WTC11 (cell line): ENCODE results near the gene SLC7A6. TPM values are rescaled to one million over a fixed set of nuclear protein-coding genes. Genes with fewer than 3 reads are reported as not detected.

Source experiments
- ATAC-seq: fragments of 200-7000 bp; cut with Tn5 transposase; 2 replicates; pipeline ENCODE4 v1.10.0; 2021; ENCODE audit warnings: mild to moderate bottlenecking, moderate library complexity
- CTCF ChIA-PET: fragments of 300-600 bp; sonication (Branson Sonifier 250); formaldehyde crosslinking; loops from one replicate; lab custom pipeline; 2021; ENCODE audit warnings: antibody characterized with exemption; lab: Charles Lee
- POLR2A ChIA-PET: fragments of 350-600 bp; sonication (Branson Sonifier 250); formaldehyde crosslinking; loops from one replicate; lab custom pipeline; 2021; ENCODE audit warnings: antibody characterized with exemption; lab: Charles Lee
- DNase-seq: peaks from one replicate; pipeline ENCODE4 v3.0.0; 2021; ENCODE audit warnings: low spot score
- H3K27ac Mint-ChIP-seq: 2 replicates; pipeline ENCODE4 v1.8.0; 2021; ENCODE audit warnings: mixed read lengths
- H3K27me3 Mint-ChIP-seq: 2 replicates; pipeline ENCODE4 v1.8.0; 2021; ENCODE audit warnings: low read depth, mild to moderate bottlenecking, moderate library complexity, mixed read lengths
- H3K36me3 Mint-ChIP-seq: 2 replicates; pipeline ENCODE4 v1.8.0; 2021; ENCODE audit warnings: mixed read lengths
- H3K4me1 Mint-ChIP-seq: 2 replicates; pipeline ENCODE4 v1.8.0; 2022; ENCODE audit warnings: mixed read lengths
- H3K4me3 Mint-ChIP-seq: 2 replicates; pipeline ENCODE4 v1.8.0; 2021; ENCODE audit warnings: mild to moderate bottlenecking, moderate library complexity, mixed read lengths
- H3K9me3 Mint-ChIP-seq: 2 replicates; pipeline ENCODE4 v1.8.0; 2021; ENCODE audit warnings: mixed read lengths
- AFF4 ChIP-seq: sonication (generic); formaldehyde crosslinking; IDR thresholded peaks from 2 replicates; pipeline ENCODE4 v1.8.1; 2023; ENCODE audit warnings: mild to moderate bottlenecking, missing genetic modification reagents, borderline replicate concordance
- CDX4 ChIP-seq: fragments of 250-450 bp; sonication (Bioruptor Pico); IDR thresholded peaks from 2 replicates; pipeline ENCODE4 v1.9.0; 2021; ENCODE audit warnings: moderate library complexity, mild to moderate bottlenecking, inconsistent platforms, borderline replicate concordance
- E2F4 ChIP-seq: sonication (generic); formaldehyde crosslinking; IDR thresholded peaks from 2 replicates; pipeline ENCODE4 v1.8.1; 2022; ENCODE audit warnings: low read depth, mild to moderate bottlenecking, moderate library complexity, missing genetic modification reagents, borderline replicate concordance
- EMX1 ChIP-seq: fragments of 250-450 bp; sonication (Bioruptor Pico); IDR thresholded peaks from 2 replicates; pipeline ENCODE4 v1.8.0; 2021; ENCODE audit warnings: mild to moderate bottlenecking
- ETV6 ChIP-seq: sonication (generic); formaldehyde crosslinking; IDR thresholded peaks from 2 replicates; pipeline ENCODE4 v1.8.1; 2022; ENCODE audit warnings: mild to moderate bottlenecking, missing genetic modification reagents
- FOXK1 ChIP-seq: sonication (generic); formaldehyde crosslinking; IDR thresholded peaks from 2 replicates; pipeline ENCODE4 v1.8.0; 2022; ENCODE audit warnings: mild to moderate bottlenecking, moderate library complexity, missing genetic modification reagents
- FOXP4 ChIP-seq: sonication (generic); formaldehyde crosslinking; IDR thresholded peaks from 2 replicates; pipeline ENCODE4 v1.8.0; 2022; ENCODE audit warnings: mild to moderate bottlenecking, missing genetic modification reagents
- GABPB1 ChIP-seq: sonication (generic); formaldehyde crosslinking; IDR thresholded peaks from 2 replicates; pipeline ENCODE4 v1.8.1; 2023; ENCODE audit warnings: mild to moderate bottlenecking, missing genetic modification reagents
- JUN ChIP-seq: sonication (generic); formaldehyde crosslinking; IDR thresholded peaks from 2 replicates; pipeline ENCODE4 v1.8.0; 2023; ENCODE audit warnings: mild to moderate bottlenecking, missing genetic modification reagents
- KAT7 ChIP-seq: sonication (generic); formaldehyde crosslinking; IDR thresholded peaks from 2 replicates; pipeline ENCODE4 v1.8.1; 2023; ENCODE audit warnings: missing genetic modification reagents, mild to moderate bottlenecking, borderline replicate concordance
- MAX ChIP-seq: sonication (generic); formaldehyde crosslinking; IDR thresholded peaks from 2 replicates; pipeline ENCODE4 v1.8.0; 2022; ENCODE audit warnings: mild to moderate bottlenecking, missing genetic modification reagents
- MLX ChIP-seq: sonication (generic); formaldehyde crosslinking; IDR thresholded peaks from 2 replicates; pipeline ENCODE4 v1.8.1; 2023; ENCODE audit warnings: mild to moderate bottlenecking, missing genetic modification reagents, moderate library complexity
- NFATC4 ChIP-seq: fragments of 250-450 bp; sonication (Bioruptor Pico); IDR thresholded peaks from 2 replicates; pipeline ENCODE4 v1.9.0; 2021; ENCODE audit warnings: mild to moderate bottlenecking
- PREB ChIP-seq: sonication (generic); formaldehyde crosslinking; IDR thresholded peaks from 2 replicates; pipeline ENCODE4 v1.8.1; 2022; ENCODE audit warnings: mild to moderate bottlenecking, missing genetic modification reagents, moderate library complexity, borderline replicate concordance
- PRRX2 ChIP-seq: fragments of 250-450 bp; sonication (Bioruptor Pico); IDR thresholded peaks from 2 replicates; pipeline ENCODE4 v1.8.0; 2021; ENCODE audit warnings: mild to moderate bottlenecking
- RELA ChIP-seq: sonication (generic); formaldehyde crosslinking; IDR thresholded peaks from 2 replicates; pipeline ENCODE4 v1.8.1; 2022; ENCODE audit warnings: missing genetic modification reagents, mild to moderate bottlenecking, borderline replicate concordance
- SMAD3 ChIP-seq: sonication (generic); formaldehyde crosslinking; IDR thresholded peaks from 2 replicates; pipeline ENCODE4 v1.8.0; 2022; ENCODE audit warnings: missing genetic modification reagents, mild to moderate bottlenecking, borderline replicate concordance
- STAT6 ChIP-seq: sonication (generic); formaldehyde crosslinking; conservative IDR thresholded peaks from 2 replicates; pipeline ENCODE4 v1.8.1; 2023; ENCODE audit warnings: mild to moderate bottlenecking, low read depth, missing genetic modification reagents, moderate library complexity
- ZNF121 ChIP-seq: sonication (generic); formaldehyde crosslinking; IDR thresholded peaks from 2 replicates; pipeline ENCODE4 v1.8.0; 2023; ENCODE audit warnings: missing genetic modification reagents
- total RNA-seq: library from RNA; stranded (reverse); gene quantifications from 3 replicates; pipeline ENCODE4 v1.2.3, GENCODE V29; 2021

Gene SLC7A6
- total RNA-seq, 1 experiment from 2014 or later, result 27.4 TPM

GRCh38 chr16:68274441-68274840 lies 10.1 kb downstream of the SLC7A6 start (continued):
- no peak for TF ChIP-seq STAT6 (CRISPR knock-in tag)
- TF ChIP-seq MAX (CRISPR knock-in tag), result no peak
- TF ChIP-seq RELA, result no peak
- TF ChIP-seq, all 79 proteins: peak for 0

GRCh38 chr16:68275611-68276191 lies 11.4 kb downstream of the SLC7A6 start:
- Mint-ChIP-seq H3K4me1 (peaks cover 3% of the 10 kb centered on the region; the same call in 1 of the 2 replicates), H3K27me3 (no peaks in the 10 kb centered on the region), H3K9me3 (no peaks in the 10 kb centered on the region), H3K36me3 (peaks cover 22% of the 10 kb centered on the region), H3K27ac (peak overlapping the region; percentile 91), H3K4me3 (no peak overlapping the region)
- CTCF ChIA-PET, result interaction anchor here (1.8 to 2.4 kb wide), 3 partner anchors 12 to 14 kb away, joined by 7 to 8 read pairs (median 8); partner anchors contain the start of gene SLC7A6
- POLR2A ChIA-PET, result no interaction called here
- DNase-seq, result no peak
- ATAC-seq, result no peak
- TF ChIP-seq PRRX2 (CRISPR knock-in tag) (no peak), MLX (CRISPR knock-in tag) (no peak), EMX1 (CRISPR knock-in tag) (no peak), E2F4 (CRISPR knock-in tag) (no peak), JUN (no peak), PREB (no peak), ZNF121 (CRISPR knock-in tag) (no peak), GABPB1 (CRISPR knock-in tag) (no peak), AFF4 (CRISPR knock-in tag) (no peak), ETV6 (CRISPR knock-in tag) (no peak), CDX4 (CRISPR knock-in tag) (no peak), NFATC4 (no peak), SMAD3 (no peak), FOXK1 (no peak), FOXP4 (CRISPR knock-in tag) (no peak), KAT7 (CRISPR knock-in tag) (no peak)
